HepG2 (cell line): ENCODE data around the gene SDE2. TPM values are rescaled to one million over a fixed set of nuclear protein-coding genes. Genes with fewer than 3 reads are reported as not detected.

Experiments used
- ESRRA ChIP-seq: sonication (generic); formaldehyde crosslinking; IDR thresholded peaks from 2 replicates; pipeline ENCODE4 v1.5.1; 2020; ENCODE audit warnings: mild to moderate bottlenecking, low read depth, missing genetic modification reagents
- HDAC6 ChIP-seq: fragments of 200-600 bp; sonication (generic); IDR thresholded peaks from 2 replicates; pipeline ENCODE4 v1.7.0; 2017; ENCODE audit warnings: mild to moderate bottlenecking, antibody characterized with exemption, low read length, low read depth
- IRF1 ChIP-seq: sonication (generic); formaldehyde crosslinking; IDR thresholded peaks from 2 replicates; pipeline ENCODE4 v1.4.0; 2020; ENCODE audit warnings: low read depth, mild to moderate bottlenecking, missing genetic modification reagents
- NKX3-1 ChIP-seq: sonication (generic); formaldehyde crosslinking; IDR thresholded peaks from 2 replicates; pipeline ENCODE4 v1.5.0; 2020; ENCODE audit warnings: missing genetic modification reagents
- SMARCC2 ChIP-seq: fragments of 450-650 bp; IDR thresholded peaks from 2 replicates; pipeline ENCODE4 v1.6.1; 2017; ENCODE audit warnings: antibody characterized with exemption, mild to moderate bottlenecking
- SNRNP70 ChIP-seq: fragments of 200-400 bp; formaldehyde crosslinking; IDR thresholded peaks from 2 replicates; pipeline ENCODE4 v1.6.1; 2017; ENCODE audit warnings: mild to moderate bottlenecking, low read depth, low read length, moderate library complexity
- ZFP1 ChIP-seq: IDR thresholded peaks from 2 replicates; pipeline ENCODE4 v1.6.1; 2016
- ZNF609 ChIP-seq: sonication (generic); formaldehyde crosslinking; IDR thresholded peaks from 2 replicates; pipeline ENCODE4 v1.4.0; 2020; ENCODE audit warnings: mild to moderate bottlenecking, missing genetic modification reagents, borderline replicate concordance
- ZNF704 ChIP-seq: sonication (generic); formaldehyde crosslinking; IDR thresholded peaks from 2 replicates; pipeline ENCODE4 v1.8.1; 2023; ENCODE audit warnings: mild to moderate bottlenecking, inconsistent platforms, moderate library complexity, missing genetic modification reagents, borderline replicate concordance
- ZNF724P ChIP-seq: sonication (generic); formaldehyde crosslinking; IDR thresholded peaks from 2 replicates; pipeline ENCODE4 v1.8.0; 2022; ENCODE audit warnings: missing genetic modification reagents, borderline replicate concordance
- polyA plus RNA-seq, 8 experiments: library from polyadenylated mRNA; depleted of rRNA in 3 of 8; stranded (reverse) in 7 of 8; unstranded in 1 of 8; fragments of >200 nt; fragmentation: Illumina TruSeq in 4 of 8; extraction: Trizol in 4 of 8; gene quantifications; 2 replicates each; pipeline versions ENCODE4 v1.2.1 to v1.2.3, GENCODE V29; 2011 to 2016; ENCODE audit warnings: low read depth in 4 of 8, missing spikeins in 1 of 8, mixed read lengths in 1 of 8; ENCODE audit not compliant: insufficient read depth in 1 of 8
- total RNA-seq, 5 experiments: library from RNA; depleted of rRNA; stranded (reverse); fragments of >200 nt; fragmentation: Illumina TruSeq; extraction: Trizol; gene quantifications; 2 replicates each; pipeline ENCODE4 v1.2.3, GENCODE V29; 2016; ENCODE audit warnings: low read depth in 1 of 5

Gene SDE2
- total and polyA plus RNA-seq, 2 of the 13 experiments (the other 11 are each of a cell fraction or from before 2014, with no cell fraction given): 10.8 to 19.6 TPM

- TF ChIP-seq SNRNP70 (no peak), SMARCC2 (no peak), IRF1 (CRISPR knock-in tag) (no peak), ZNF704 (CRISPR knock-in tag) (no peak), ZFP1 (no peak), NKX3-1 (CRISPR knock-in tag) (no peak), ZNF609 (CRISPR knock-in tag) (no peak), ZNF724P (CRISPR knock-in tag) (no peak), ESRRA (no peak), HDAC6 (no peak)
These were observed 3.0 kb downstream of the SDE2 start (continued) for GRCh38 chr1:225995919-225996864.
